ENCODE measurements around the gene MARK4.

The MARK4 gene

DNA sequence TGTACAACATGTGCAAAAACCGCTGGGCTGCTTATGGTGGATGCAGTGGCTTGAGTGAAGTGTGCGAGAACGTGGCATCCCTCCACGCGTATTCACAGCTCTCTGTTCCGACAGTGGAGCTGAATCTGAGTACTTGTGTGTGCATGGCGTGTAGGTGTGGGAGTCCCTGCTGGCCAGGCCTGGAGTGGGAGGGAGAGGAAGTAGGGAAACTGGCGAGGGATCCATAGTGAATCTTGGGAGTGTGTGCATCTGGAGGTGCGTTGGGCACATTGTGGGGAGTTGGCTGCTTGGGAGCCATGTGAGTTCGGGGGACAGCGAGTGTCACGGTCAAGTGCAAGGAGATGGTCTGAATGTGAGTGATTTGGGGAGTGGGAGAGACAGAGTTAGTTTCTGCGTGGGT, 91.8 kb downstream of the MARK4 start:
- no peak for DNase-seq

DNA sequence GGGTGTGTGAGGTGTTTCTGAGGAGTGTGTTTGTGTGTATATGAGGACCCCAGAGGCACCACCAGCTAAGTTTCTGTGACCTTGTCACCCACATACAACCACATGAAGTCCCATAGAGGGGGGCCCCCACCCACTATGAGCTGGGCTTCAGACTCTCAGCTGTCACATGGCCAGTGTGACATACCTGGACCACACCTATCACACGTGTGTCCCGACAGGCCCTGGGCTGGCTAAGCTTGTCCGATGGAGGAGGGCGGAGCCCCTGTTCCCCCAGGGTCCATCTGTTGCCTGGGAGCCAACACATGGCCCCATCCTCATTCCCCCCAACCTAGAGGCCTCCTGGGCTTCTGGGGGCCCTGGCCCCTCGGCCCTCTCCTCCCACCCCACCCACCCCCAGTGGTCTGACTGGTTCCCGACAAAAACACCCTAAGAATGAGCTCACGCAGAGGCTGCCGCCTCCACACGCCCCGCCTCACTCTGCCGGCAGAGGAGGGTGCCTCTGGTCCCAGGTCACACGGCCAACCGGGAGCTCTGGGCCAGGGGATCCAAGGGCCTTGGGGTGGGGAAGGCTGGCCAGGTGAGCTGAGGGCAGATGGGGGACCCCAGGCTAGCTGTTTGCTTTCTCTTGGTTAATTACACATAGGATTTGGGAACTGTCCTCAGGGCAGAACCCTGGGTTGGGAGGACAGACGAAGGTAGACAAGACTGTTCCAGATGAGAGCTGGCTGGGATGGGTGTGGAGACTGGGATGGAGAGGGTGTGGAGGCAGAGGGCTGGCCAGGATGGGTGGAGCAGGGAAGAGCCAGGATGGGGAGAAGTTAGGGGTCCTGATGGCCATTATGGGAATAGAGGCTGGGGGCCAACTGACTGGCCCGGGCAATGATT, 93.8 kb downstream of the MARK4 start:
- DNase-seq = no peak

DNA sequence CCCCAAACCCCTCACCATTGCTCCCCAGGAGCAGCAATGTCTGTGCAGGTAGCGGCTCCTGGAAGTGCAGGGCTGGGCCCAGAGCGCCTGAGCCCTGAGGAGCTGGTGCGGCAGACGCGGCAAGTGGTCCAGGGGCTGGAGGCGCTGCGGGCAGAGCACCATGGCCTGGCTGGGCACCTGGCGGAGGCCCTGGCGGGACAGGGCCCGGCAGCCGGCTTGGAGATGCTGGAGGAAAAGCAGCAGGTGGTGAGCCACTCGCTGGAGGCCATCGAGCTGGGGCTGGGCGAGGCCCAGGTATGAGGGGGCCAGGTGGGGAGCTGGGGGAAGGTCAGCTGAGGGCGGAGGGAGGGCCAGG, 94.4 kb downstream of the MARK4 start:
- DNase-seq = no peak

DNA sequence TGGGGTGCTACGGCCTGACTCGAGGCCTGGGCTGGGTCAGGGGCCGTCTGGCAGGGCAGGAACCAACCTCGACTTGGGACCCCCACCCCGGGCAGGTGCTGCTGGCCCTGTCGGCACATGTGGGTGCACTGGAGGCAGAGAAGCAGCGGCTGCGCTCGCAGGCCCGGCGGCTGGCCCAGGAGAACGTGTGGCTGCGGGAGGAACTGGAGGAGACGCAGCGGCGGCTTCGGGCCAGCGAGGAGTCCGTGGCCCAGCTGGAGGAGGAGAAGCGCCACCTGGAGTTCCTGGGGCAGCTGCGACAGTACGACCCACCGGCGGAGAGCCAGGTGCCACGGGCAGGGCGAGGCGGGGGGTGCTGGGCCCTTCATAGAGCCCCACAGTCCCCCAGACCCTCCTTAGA, 95.4 kb downstream of the MARK4 start:
- DNase-seq = no peak

DNA sequence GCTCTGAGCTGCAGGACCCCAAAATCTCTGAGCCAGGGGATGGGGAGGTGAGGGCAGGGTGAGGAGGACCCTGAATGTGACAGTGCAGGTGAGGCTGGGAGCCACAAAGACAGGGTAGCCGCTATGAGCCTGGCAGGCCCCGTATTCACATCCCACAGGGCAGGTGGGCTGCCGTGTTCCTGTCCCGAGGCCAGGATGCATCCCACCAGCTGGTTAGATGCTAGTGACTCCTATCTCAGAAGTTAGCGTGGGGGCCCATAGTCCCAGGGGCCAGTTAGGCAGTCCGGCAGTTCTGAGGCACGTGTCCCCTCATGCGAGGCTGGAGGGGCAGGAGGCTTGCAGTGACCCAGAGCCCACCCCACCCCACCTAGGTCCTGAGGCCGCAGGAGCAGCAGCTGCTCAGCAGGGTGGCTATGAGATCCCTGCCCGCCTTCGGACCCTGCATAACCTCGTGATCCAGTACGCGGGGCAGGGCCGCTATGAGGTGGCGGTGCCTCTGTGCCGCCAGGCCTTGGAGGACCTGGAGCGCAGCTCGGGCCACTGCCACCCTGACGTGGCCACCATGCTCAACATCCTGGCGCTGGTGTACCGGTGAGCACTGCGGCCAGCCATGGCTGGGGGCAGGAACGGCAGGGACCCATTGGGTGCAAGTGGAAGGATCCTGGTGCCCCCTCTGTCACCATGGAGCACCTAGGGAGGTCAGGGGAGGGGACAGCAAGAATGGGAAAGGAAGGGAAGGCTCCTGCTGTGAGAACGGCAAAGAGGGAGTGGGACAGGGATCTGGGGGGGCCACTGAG, 96.7 kb downstream of the MARK4 start:
- no peak for DNase-seq

DNA sequence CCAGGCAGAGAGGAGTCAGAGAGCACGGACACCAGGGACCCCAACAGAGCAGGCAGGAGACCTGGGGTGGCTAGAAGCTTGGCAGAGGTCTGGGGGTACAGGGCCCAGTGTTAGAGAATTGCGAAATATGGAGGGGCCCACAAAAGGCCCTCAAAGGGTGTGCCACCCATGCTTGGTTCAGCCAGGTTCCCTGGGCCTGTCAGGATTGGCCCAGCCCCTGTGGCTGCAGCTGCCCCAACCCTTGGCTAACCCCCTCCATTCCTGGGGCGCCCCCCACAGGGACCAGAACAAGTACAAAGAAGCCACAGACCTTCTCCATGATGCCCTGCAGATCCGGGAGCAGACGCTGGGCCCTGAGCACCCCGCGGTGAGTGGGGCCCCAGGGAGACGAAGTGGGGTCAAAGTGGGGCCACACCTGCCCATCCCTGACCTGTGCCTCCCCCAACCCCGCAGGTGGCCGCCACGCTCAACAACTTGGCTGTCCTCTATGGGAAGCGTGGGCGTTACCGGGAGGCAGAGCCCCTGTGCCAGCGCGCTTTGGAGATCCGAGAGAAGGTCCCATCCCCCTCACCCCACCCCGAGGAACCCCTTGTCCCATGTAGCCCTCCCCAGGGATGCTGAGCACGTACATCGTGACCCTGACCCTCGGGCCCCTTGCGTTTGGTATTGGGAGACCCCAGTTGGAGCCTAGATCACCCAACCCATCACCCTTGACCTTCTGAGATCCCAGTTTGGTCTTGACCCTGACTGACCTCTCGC, 97.5 kb downstream of the MARK4 start:
- DNase-seq = peak; percentile 19

DNA sequence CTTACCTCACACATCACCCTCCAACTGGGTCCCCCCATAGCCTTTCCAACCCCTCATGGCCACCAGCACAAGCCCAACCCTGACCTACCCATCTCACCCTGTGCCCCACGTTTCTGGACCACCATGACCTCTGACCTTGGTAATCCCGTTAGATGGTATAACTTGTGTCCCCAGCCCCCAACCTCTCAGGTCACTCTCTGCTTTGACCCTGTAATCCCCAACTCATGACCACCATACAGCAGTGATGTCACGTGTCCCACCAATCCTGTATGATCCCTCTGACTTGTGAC, 98.0 kb downstream of the MARK4 start:
- DNase-seq = no peak

DNA sequence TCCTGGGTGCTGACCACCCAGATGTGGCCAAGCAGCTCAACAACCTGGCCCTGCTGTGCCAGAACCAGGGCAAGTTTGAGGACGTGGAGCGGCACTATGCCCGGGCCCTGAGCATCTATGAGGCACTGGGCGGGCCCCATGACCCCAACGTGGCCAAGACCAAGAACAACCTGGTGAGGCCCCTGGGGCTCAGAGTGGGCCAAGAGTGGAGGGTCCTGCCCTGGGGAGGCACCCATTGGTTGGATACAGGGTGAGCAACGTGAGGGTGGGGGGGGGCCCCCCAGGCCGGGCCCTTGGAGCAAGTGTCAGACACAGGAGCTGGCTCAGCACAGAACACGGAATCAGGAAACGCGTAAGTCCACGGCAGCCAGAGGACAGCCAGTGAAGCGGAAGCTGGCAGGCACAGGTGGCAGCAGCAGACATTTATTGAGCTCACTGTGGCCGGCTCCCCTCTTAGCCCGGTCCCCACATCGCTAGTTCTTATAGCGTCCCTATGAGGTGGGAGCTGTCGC, 98.4 kb downstream of the MARK4 start:
- no peak for DNase-seq

DNA sequence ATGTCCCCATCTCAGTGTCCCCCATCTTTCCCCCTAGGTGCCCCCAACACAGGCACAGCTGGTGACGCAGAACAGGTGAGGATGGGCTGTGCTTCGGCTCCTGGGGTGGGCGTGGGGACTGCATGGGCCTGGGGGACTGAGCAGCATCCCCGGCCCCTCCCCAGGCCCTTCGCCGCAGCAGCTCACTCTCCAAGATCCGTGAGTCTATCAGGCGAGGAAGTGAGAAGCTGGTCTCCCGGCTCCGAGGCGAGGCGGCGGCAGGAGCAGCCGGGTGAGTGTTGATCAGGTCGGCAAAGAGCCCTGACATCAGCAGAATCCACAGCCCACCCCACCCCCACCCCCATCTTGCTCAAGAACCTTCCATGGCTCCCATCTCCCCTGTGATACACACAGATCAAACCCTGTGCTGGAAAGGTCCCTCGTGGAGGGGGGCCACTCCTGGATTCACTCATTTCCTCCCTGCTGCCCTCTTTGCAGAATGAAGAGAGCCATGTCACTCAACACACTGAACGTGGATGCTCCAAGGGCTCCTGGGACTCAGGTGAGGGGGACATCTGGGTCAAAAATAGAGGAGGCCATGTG, 99.5 kb downstream of the MARK4 start:
- DNase-seq = no peak

DNA sequence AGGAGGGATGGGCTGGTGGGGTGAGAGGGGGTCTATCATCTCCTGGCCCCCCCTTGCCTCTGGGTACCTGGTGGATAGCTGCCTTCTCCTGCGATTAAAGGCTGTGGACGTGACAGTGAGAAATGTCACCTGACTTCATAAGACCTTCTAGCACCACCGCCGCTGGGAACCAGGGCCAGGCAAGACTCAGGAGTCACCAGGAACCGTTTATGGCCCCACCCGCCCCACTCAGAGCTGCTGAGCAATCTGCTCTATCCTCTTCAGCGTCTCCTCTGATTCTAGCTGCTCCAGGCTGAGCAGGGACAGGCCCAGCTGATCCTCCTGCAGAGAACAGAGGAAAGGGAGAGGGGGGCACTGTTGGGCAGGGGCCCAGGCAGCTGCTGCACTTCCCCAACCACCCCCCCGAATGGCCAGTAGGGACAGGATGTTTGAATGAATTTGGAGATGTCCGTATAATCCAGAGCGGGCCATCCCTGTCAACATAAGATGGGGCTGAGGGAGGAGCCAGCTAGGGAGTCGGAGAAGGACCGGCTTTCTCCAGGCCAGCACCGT, 100.4 kb downstream of the MARK4 start:
- no peak for DNase-seq

DNA sequence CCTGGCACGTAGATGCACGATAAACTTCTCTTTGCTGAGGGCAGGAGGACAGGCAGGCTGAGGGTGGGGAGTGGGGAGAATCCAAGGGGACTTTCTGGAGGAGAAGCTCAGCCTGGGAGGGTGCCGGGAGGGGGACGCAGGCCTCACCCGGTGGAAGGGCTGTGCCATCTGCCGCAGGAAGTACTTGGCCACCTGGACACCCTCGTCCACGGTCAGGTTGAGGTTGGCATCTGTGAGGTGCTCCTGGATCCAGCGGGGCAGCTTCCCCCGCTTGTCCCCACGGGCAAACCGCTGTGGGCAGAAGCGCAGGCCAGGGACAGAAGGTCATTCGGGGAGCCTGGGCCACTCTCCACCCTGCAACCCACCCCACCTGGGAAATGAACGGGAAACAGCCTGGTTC, 101.0 kb downstream of the MARK4 start:
- DNase-seq = no peak

DNA sequence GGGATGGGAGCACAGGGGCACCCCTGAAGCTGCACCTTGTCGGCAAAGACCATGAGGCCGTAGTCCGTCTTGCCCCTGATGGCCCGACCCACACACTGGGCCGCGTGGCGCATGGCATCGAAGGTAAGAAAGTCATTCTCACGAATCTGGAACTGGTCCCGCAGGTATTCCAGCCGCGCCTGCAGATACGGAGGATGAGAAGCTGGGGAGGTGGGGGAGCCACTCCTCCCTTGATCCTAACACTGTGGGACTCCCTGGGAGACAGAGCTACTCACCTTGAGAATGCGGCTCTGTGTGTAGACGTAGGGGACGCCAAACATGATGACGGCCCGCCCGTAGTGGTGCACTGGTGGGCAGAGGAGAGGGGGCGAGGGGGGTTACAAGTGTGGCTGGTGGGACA, 101.4 kb downstream of the MARK4 start:
- DNase-seq = no peak

DNA sequence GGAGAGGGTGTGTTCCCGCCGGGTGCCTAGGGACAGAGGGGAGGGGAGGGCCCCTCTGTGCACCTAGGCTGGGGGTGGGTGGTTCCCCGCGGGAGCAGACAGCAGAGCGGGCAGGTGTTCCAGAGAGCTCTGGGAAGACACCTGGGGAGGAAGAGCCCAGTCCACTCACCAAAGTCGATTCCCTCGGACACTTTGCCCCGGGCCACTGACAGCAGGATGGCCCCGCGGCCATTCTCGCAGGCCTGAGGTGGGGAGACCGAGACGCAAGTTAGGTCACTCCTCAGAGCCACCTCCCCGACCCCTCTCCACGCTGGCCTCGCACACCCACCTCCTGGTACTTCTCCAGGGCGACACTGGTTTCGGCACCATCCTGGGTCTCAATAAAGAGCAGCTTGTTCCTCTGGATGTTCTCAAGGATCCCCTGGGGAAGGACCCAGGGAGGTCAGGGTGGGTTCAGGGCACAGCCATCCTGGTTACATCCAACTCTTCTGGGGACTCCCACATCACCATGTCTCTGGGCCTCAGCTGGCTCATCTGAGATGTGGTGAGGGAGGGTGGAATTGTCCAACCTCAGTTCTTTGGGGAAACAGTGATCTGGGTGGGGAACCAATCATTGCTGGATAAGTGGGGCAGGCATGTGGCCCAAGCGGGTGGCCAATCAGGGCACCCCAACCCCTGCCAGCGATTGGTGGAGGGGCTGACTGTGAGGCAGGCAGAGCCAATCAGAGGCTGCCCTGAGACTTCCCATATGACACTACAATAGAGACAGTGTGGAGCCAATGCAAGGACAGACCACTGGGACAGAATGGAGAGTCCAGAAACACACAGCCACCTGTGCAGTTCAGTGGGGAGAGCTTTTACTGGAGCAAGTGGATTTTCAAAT, 102.1 kb downstream of the MARK4 start:
- no peak for DNase-seq

DNA sequence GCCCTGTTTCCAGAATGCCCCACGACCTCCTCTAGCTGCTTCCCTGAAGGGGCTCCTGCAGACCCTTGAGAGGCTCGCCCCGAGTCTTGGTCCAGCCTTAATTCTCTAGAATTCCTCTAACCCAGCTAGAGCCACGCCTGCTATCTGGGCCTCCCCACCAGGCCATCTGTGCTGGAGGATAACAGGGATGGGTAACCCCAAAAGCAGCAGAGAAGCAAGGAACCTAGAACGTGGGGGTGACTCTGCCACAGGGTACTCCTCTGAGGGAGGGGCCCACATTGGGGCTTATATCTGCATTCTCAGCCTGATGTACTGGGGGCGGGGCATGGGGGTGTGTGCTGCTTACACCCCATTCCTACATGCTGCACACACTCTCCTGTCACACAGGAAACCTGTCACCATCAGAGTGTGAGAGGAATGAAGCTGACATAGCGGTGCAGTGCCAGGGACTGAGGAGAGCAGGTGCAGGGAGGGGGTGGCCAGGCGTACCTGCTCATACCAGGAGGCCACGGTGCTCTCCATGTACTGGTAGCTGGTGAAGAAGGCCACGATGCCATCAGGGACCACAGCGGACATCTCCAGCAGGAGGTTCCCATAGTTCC, 103.3 kb downstream of the MARK4 start:
- no peak for DNase-seq
